ENCODE results near the gene ANKRD61.
A peak's percentile ranks its signal among the peaks of the same experiment; 100 is the strongest.
"Not testable (repeated sequence)": the region's sequence is repeated elsewhere in the genome, so short reads cannot be mapped to it uniquely, and the experiment has no call there.

Gene ANKRD61

DNA sequence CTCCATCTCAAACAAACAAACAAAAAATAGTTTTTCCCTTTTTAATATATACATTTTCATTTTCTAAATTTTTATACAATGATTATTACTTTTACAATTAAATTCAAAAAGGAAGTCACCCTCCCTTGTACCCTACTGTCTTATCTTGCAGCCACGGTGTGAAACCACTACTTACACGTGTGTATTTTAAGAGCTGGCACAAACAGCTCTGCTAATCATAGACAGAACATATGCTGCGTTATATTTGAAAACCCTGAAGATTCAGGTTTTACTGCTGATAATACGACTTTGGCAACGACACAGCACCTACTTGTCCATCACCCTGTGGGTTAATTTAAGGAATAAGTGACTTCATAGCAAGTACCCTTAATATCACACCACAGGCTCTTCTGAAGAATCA, 991 bp downstream of the ANKRD61 start:
- DNase-seq, result no peak

DNA sequence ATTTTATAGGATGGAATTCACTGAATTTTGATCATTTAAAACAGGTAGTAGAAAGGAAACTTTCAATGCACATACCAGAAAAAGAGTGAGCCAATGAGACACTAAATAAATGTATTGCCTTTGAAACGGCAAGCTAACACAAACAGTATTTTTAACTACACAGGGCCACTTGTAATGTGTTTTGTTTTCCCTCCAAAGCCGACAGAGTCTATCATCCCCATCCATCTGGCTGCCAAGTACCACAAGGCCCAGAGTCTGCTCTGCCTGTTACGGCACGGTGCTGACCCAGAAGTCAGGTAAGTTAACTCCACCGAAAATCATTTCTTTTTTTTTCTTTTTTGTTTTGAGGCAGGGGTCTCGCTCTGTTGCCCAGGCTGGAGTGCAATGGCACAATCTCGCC, 1.5 kb downstream of the ANKRD61 start:
- no peak for DNase-seq

DNA sequence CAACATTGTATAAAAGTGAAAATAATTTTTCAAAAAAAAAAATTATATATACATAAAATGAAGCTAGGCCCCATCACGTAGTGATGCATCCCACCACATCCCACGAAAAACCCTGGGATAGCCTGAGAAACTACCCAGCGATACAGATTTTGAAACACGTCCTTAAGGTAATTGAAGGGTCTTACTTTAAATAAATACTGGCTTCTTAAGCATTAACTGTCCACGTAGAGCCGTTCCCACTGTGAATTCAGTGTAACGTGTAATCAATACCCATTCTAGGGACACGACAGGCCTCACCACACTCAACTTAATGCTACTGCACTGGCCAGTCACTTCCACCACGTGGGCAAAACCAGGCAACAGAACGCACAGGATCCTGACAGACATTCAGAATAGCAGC, 4.0 kb downstream of the ANKRD61 start:
- DNase-seq, result no peak

DNA sequence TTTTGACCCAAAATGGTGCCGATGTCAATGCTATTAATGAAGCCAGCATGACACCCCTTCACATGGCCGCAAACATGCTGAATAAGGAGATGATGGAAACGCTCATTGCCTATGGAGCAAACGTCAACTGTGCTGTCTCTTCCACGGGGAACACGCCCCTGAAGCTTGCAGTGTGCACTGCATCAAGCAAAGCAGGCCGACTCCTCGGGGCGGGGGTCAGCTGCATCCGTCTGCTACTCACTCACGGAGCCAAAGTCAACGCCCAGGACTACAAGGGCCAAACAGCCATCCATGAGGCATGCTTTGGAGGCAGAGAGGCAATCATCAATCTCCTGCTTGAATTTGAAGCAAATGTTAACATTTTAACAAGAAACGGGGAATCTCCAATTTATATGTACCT, 4.5 kb downstream of the ANKRD61 start:
- DNase-seq, result no peak

DNA sequence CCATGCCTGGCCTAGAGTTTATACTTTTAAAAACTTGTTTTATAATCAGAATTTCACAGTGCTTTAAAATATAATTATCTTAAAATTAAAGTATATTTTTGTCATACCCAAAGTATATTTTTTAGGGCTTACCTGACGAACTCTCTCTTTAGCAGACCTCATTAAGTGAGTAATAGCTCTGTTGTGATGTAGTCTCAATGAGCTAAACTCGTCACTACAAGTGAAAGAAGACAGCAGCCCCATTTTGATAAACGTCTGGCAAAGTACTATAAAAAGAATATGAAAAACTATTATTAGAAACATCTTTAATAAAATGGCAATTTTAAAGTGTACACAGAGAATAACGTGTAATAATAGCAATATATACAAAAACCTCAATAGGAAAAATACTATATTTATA, 18.6 kb downstream of the ANKRD61 start:
- no peak for DNase-seq

DNA sequence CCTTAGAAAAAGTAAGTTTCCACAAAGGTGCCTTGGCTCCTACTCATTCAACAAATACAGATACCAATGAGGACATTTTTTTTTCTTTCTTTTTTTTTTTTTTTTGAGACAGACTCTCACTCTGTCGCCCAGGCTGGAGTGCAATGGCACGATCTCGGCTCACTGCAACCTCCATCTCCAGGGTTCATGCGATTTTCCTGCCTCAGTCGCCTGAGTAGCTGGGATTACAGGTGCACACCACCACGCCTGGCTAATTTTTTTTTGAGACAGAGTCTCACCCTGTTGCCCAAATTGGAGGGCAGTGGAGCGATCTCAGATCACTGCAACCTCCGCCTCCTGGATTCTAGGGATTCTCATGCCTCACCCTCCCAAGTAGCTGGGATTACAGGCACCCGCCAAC, 20.0 kb downstream of the ANKRD61 start:
- DNase-seq, result not testable (repeated sequence)

DNA sequence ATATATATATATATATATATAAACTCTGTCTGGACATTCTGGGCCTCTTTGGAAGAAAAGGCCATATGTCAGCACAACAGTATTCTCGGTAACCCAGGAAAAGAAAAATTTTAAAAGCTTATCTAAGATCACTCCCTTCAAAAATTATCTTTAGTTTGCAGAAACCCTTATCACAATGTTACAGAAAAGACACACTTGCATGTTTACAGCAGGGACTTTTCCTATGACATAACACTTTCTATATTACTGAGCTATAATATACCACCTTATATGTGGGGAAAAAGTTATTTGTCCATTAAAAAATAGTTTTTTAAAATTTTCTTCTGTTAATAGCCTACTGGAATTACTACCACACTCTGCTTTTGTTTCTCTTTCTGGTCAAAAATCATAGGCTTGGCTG, 25.4 kb downstream of the ANKRD61 start:
- no peak for DNase-seq

DNA sequence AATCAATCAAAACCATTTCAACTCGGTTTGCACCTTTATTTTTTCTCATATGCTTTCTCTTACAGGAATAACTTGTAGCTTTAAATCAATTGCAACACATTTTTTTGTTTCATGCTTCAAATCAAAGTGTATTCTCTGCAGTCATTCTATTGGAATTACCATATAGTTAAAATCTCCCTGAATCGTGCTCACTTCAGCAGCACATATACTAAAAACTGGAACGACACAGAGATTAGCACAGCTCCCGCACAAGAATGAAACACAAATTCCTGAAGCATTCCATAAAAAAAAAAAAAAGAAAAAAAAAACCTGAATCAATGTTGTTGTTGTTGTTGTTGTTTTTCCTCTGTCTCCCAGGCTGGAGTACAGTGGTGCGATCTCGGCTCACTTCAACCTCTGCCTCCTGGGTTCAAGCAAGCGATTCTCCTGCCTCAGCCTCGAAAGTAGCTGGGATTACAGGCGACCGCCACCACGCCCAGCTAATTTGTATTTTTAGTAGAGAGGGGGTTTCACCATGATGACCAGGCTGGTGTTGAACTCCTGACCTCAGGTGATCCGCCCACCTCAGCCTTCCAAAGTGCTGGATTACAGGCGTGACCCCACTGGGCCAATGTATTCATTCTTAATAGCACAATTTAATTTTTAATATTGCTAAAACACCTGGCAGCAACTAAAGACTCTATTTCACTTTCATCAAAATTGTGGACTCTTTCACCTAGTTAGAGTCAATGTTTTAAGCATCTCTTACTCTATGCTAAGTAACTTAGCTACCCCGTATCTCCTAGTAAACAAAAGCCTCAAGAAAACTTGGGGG, 26.3 kb downstream of the ANKRD61 start:
- peak; percentile 3 for DNase-seq

DNA sequence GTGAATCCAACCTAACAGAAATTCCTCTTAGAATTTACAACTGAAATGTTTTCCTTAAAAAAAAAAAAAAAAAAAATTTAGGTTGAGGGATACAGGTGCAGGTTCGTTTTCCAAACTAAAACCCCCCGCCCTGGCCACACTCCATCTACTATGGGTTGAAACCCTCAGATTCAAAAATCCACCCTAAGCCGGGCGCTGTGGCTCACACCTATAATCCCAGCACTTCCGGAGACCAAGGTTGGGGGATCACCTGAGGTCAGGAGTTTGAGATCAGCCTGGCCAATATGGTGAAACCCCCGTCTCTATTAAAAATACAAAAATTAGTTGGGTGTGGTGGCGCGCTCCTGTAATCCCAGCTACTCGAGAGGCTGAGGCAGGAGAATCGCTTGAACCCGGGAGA, 28.8 kb downstream of the ANKRD61 start:
- not testable (repeated sequence) for DNase-seq

DNA sequence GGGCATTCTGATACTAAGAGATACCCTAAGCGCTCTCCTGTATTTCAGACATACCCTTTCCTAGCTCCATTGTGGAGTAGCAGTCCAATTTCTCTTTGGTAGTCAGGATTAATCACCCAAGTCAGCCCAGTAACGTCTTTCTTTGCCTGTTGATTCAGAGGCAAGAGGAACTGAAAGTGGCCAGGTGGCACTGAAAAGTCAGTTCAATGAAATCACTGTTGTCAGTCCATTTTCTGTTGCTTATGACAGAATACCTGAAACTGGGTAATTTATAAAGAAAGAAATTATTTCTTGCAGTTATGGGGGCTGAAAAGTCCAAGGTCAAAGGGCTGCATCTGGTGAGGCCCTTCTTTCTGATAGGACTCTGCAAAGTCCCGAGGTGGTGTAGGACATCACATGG, 40.2 kb downstream of the ANKRD61 start:
- no peak for DNase-seq

DNA sequence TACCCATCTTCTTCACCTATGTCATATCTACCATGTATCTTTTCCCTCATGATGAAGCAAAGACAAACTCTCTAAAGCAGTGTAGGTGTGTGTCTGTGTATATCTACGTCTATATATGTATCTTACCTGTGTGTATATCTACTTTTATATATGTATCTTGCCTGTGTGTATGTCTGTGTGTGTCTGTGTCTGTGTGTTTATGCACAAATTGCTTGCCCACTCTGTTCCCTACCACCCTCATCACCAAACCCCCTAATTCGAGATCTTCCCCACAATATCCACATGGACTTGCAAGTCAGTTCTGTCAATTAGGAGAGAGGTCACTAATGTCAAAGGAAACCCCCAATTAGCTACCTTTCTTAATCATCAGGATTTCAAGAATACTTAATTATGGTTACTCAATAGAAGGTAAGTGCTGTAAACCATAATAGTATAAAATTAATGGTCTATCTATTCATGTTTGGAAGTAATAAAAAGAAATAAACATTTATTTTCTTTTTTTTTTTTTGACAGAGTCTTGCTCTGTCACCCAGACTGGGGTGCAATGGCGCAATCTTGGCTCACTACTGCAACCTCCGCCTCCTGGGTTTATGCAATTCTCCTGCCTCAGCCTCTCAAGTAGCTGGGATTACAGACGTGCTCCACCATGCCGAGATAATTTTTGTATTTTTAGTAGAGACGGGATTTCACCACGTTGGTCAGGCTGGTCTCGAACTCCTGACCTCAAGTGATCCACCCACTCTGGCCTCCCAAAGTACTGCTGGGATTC, 43.6 kb downstream of the ANKRD61 start:
- no peak for DNase-seq

DNA sequence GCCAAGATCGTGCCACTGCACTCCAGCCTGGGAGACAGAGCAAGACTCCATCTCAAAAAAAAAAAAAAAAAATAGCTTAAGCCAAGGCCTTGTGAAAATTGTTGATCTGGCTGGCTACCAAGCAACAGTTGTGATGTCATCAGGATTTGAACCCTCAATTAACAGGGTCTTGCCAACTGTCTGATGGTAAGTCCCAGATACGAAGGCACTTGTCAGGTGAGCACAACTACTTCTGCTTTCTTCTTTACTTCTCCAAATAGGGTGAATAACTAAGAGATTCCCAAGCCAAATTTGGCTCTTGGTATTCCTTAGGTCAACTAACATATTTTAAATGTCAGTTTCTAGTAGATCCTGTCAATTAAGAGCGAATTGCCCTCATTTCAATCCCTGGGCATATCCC, 47.4 kb downstream of the ANKRD61 start:
- DNase-seq, result no peak

DNA sequence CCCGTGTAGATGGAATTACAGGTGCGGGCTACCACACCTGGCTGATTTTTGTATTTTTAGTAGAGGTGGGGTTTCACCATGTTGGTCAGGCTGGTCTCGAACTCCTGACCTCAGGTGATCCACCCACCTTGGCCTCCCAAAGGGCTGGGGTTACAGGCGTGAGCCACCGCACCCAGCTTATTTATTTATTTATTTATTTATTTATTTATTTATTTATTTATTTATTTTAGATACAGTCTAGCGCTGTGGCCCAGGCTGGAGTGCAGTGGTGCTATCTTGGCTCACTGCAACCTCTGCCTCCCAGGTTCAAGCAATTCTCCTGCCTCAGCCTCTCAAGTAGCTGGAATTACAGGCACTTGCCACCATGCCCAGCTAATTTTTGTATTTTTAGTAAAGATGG, 51.9 kb downstream of the ANKRD61 start:
- not testable (repeated sequence) for DNase-seq
